ENCODE data around the gene GRK3.
"Not testable (repeated sequence)": the region's sequence is repeated elsewhere in the genome, so short reads cannot be mapped to it uniquely, and the experiment has no call there.

GRK3 gene

DNA sequence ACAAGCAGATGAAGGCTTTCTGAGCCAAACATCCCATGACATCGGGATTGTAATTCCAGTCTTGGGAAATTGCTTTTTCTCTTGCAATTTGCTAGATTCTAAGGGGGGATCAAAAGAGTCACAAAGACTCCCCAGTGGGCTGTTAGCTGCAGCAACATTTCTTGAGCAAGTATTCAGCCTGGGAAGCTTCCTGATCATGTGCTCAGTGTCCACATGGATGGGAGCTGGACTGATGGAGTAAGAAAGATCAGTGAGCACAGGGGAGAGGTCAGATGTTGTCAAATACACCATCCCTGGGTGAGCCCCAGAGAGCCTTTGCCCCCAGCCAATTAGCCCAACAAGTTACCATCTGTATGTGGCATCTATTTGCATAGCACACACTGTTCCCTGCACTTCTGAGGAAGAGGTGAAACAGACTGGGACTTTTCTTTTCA lies 10.2 kb upstream of the GRK3 start:
- TF ChIP-seq, protein P1, sequence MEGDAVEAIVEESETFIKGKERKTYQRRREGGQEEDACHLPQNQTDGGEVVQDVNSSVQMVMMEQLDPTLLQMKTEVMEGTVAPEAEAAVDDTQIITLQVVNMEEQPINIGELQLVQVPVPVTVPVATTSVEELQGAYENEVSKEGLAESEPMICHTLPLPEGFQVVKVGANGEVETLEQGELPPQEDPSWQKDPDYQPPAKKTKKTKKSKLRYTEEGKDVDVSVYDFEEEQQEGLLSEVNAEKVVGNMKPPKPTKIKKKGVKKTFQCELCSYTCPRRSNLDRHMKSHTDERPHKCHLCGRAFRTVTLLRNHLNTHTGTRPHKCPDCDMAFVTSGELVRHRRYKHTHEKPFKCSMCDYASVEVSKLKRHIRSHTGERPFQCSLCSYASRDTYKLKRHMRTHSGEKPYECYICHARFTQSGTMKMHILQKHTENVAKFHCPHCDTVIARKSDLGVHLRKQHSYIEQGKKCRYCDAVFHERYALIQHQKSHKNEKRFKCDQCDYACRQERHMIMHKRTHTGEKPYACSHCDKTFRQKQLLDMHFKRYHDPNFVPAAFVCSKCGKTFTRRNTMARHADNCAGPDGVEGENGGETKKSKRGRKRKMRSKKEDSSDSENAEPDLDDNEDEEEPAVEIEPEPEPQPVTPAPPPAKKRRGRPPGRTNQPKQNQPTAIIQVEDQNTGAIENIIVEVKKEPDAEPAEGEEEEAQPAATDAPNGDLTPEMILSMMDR (IDR thresholded peaks at IDR 0.05): no peak
- no peak overlapping the region for H3K4me3 ChIP-seq
- DNase-seq (ENCODE audit: low spot score): no peak
- H3K27ac ChIP-seq: no peak overlapping the region

DNA sequence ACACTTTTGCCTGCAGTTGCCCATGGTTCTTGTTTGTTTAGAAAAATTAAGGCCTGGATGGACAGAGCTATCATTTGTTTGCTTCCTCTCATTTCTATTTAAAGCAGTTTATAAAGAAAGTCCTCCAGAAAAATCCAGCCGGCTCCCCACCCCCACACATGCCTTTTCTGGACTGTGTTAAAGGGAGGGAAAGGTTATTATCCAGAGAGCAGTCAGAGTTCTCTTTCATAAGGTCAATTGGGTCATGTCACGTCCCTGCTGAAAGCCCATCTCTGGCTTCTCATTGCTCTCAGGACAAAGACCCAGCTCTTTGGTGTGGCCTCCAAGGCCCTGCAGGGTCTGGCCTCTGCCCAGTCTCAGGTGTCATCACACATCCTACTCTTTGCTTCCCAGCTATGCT lies 9.8 kb upstream of the GRK3 start:
- H3K4me3 ChIP-seq: no peak overlapping the region
- DNase-seq (ENCODE audit: low spot score): no peak
- TF ChIP-seq, protein P1 (IDR thresholded peaks at IDR 0.05): no peak
- H3K27ac ChIP-seq: no peak overlapping the region

DNA sequence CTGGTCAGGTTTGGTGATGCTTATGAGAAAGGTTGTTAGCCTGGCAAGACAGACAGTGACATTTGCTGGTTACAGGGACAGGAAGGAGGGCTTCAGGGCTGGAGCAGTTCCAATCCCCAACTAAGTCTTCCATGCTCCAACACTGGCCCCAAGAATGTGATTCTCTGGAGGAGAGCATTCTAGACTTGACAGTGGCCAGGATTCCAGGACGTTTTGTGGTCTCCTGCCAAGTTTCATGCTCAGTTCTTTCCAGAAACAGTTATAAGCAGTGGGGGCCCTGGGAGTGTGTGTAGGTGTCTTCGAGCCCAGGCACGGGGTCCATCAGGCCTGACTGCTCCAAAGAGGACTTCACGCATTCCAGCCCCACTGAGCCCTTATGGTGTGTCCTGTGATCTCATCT lies 8.9 kb upstream of the GRK3 start:
- TF ChIP-seq, protein P1 (IDR thresholded peaks at IDR 0.05): no peak
- Histone ChIP-seq H3K4me3 (no peak overlapping the region), H3K27ac (no peak overlapping the region)
- no peak for DNase-seq (ENCODE audit: low spot score)

DNA sequence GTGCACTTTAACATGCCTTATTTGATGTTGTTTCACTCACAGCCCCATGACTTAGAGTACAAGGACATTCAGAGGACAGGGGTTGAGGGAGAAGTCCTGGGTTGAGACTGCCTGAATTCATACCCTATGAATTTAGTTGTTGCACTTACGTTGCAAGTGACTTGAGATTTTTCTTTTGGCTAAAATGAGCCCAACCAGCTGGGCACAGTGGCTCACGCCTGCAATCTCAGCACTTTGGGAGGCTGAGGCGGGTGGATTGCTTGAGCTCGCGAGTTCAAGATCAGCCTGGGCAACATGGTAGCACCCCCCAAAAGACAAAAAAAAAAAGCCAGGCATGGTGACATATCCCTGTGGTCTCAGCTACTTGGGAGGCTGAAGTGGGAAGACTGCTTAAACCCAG lies 7.3 kb upstream of the GRK3 start:
- TF ChIP-seq, protein P1 (IDR thresholded peaks at IDR 0.05): no peak
- DNase-seq (ENCODE audit: low spot score): no peak
- H3K27ac ChIP-seq: no peak overlapping the region
- H3K4me3 ChIP-seq: no peak overlapping the region

DNA sequence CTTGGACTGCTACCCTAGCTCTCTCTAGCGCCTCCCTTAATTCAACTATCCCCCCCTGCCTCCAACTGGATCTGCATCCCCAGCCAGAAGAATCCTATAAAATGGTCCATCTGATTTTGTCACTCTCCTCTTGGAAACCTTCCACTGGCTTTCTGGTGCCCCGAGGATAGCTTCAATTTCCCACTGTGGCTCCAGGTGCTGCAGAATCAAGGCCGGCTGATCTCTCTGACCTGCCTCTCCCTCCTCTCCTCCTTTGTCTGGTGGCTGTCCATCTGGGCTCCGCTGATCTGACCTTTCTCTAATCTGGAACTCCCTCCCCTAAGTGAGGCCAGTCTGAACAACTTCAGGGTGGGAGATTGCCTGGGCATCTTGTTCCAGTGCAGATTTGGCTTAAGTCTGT lies 6.1 kb upstream of the GRK3 start:
- DNase-seq (ENCODE audit: low spot score): no peak
- Histone ChIP-seq H3K27ac (no peak overlapping the region), H3K4me3 (no peak overlapping the region)
- TF ChIP-seq, protein P1 (IDR thresholded peaks at IDR 0.05): no peak

DNA sequence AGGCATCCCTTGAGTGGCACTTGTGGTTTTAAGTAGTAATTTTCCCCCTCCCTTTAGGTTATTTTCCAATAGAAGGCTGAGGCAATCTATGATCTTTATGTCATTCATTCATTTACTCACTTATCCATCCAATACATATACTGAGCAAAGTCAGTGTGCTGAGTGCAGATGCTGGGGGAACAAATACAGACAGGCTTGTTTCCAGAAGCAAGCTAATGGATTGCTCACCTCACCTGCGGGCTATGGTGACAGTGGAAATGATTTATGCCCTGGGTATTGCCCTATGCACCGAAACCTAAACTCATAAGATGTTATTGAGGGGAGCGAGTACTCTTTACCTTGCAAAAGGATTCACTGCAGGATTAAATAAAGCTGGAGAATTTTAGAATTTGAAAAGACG lies 4.6 kb upstream of the GRK3 start:
- H3K27ac ChIP-seq; H3K4me3 ChIP-seq; DNase-seq (ENCODE audit: low spot score): not testable (repeated sequence)

DNA sequence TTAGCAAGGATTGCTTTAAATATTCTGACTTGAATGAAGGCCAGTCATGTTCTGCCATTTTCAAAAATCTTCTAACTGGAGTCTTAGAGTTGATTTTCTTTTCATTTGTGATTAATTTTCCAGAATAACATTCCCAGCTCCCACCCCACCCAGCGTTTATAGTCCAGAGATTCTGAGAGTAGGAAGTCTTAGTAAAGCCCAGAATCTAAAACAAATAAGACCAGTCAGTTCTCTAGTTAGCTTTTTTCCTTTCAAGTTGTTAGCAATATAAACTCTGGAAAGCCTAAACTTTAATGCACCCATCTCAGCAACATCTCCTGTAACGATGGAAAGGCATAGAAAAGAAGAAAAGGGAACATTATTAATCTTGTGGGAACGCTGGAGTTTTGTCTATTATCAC lies 3.3 kb upstream of the GRK3 start:
- not testable (repeated sequence) for H3K27ac ChIP-seq; H3K4me3 ChIP-seq; DNase-seq (ENCODE audit: low spot score)

DNA sequence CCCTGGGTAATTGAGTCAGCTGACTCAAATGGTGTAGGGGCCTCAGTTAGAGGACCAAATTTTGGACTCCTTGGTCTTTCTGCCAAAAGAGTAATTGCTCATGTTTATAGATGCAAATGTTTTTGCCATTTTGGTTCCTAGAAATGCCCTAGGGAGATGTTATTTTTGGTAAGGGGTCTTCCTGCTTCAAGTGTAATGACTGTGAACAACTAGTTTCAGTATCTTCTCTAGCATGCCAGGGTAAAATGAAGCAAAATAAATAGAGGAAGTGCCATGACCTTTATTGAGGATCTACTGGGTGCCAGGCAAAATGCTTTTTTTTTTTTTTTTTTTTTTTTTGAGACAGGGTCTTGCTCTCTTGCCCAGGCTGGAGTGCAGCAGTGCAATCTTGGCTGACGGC lies 2.5 kb upstream of the GRK3 start:
- DNase-seq (ENCODE audit: low spot score); H3K4me3 ChIP-seq; H3K27ac ChIP-seq: not testable (repeated sequence)

DNA sequence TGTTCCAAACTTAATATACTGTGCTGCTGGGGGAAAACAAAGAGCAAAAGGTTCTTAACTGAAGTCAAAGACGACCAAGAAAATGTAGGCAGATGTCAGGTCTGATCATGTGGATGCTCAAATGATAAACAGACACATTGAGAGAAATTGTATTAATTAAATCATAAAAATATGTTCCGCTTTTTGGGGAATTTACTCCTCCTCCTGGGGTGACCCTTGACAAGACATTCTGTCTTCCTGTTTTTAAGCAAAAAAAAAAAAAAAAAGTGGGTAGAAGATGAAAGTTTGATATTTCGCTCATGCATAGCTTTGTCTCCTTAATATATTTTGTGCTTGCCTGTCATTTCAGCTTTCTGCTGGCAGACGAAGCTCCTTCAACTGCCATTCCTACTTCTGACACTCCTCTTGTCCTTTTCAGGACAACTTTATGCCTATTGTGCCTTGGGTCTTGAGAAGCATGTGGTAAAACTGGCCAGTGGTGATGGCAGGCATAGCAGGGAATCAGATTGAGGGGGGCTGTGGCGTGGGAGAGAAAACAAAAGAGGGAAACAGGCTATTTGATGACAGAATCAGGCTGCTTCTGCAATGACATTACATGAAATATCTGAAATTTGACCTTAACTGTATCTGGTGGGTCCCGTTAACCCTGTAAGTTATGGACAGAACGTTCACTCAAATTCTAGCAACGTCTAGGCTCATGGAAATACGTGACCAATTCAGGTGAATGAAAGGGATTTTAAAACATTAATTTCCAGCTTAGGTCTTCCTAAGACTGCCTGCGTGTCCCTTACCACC lies 1.3 kb upstream of the GRK3 start:
- peak overlapping the region in 1 of 2 donors; percentile 81 for H3K27ac ChIP-seq
- not testable (repeated sequence) for DNase-seq (ENCODE audit: low spot score)
- H3K4me3 ChIP-seq: peak overlapping the region; percentile 93

Data from coronary artery (tissue), 2 donors.